Panc1 (cell line): ENCODE measurements around the gene N4BP2L1. TPM values are rescaled to one million over a fixed set of nuclear protein-coding genes. Genes with fewer than 3 reads are reported as not detected.

Experiments
- ATAC-seq: fragments of 200-7000 bp; cut with Tn5 transposase; 2 replicates; pipeline ENCODE4 v1.9.1; 2020; ENCODE audit warnings: mild to moderate bottlenecking, moderate library complexity
- BruUV-seq: library from RNA; stranded (reverse); fragments of 400-500 nt; replicated peaks from 2 replicates; lab custom pipeline; 2021; lab: Mats Ljungman, UMichigan
- CTCF ChIA-PET: fragments of 300-600 bp; sonication (Branson Sonifier 250); formaldehyde crosslinking; loops from one replicate; lab custom pipeline; 2022; ENCODE audit warnings: antibody characterized with exemption; lab: Charles Lee
- POLR2A ChIA-PET: fragments of 300-600 bp; sonication (Branson Sonifier 250); formaldehyde crosslinking; loops from one replicate; lab custom pipeline; 2022; ENCODE audit warnings: antibody characterized with exemption; lab: Charles Lee
- DNase-seq: peaks from one replicate; pipeline ENCODE4 v3.0.0-alpha.2; 2010; ENCODE audit warnings: low read depth, low spot score
- H3K27ac ChIP-seq: 2 replicates; pipeline ENCODE4 v1.5.1; 2011; ENCODE audit warnings: mild to moderate bottlenecking, low read length, inconsistent platforms
- H3K27me3 ChIP-seq: fragments of 200-500 bp; sonication (Bioruptor generic); 2 replicates; pipeline ENCODE4 v1.6.0; 2014; ENCODE audit warnings: low read length, inconsistent platforms; ENCODE audit not compliant: control insufficient read depth, insufficient read depth
- H3K36me3 ChIP-seq: fragments of 200-500 bp; sonication (Bioruptor generic); 2 replicates; pipeline ENCODE4 v1.5.1; 2014; ENCODE audit warnings: inconsistent platforms, mild to moderate bottlenecking, low read length, moderate library complexity; ENCODE audit not compliant: control insufficient read depth, insufficient read depth
- H3K4me1 ChIP-seq: 2 replicates; pipeline ENCODE4 v1.5.1; 2011; ENCODE audit warnings: inconsistent platforms, mild to moderate bottlenecking, low read length, moderate library complexity; ENCODE audit not compliant: control insufficient read depth, insufficient read depth
- H3K4me3 ChIP-seq, 2 experiments: 2 replicates each; pipeline ENCODE4 v1.5.1; 2011 to 2012; ENCODE audit warnings: low read depth in 2 of 2, low read length in 2 of 2, mild to moderate bottlenecking in 2 of 2, inconsistent platforms in 1 of 2, moderate library complexity in 1 of 2
- H3K9me3 ChIP-seq: fragments of 200-500 bp; sonication (Bioruptor generic); 2 replicates; pipeline ENCODE4 v1.5.1; 2014; ENCODE audit warnings: low read depth, mild to moderate bottlenecking, inconsistent platforms, low read length, moderate library complexity; ENCODE audit not compliant: control insufficient read depth, insufficient read depth
- CTCF ChIP-seq: fragments of 450-650 bp; IDR thresholded peaks from 2 replicates; pipeline ENCODE4 v1.5.1; 2017; ENCODE audit warnings: mild to moderate bottlenecking
- POLR2AphosphoS5 ChIP-seq: IDR thresholded peaks from 2 replicates; pipeline ENCODE4 v1.6.1; 2012; ENCODE audit warnings: mild to moderate bottlenecking, low read depth, low read length, moderate library complexity
- REST ChIP-seq, 2 experiments: IDR thresholded peaks; 2 replicates each; pipeline ENCODE4 v1.6.1; 2011 to 2012; ENCODE audit warnings: low read depth in 2 of 2, control low read depth in 1 of 2, low read length in 1 of 2, mild to moderate bottlenecking in 1 of 2, moderate library complexity in 1 of 2; ENCODE audit not compliant: insufficient read depth in 1 of 2
- SIN3A ChIP-seq: IDR thresholded peaks from 2 replicates; pipeline ENCODE4 v1.6.1; 2012; ENCODE audit warnings: low read depth, mild to moderate bottlenecking, low read length, moderate library complexity, borderline replicate concordance; ENCODE audit not compliant: insufficient read depth
- TCF7L2 ChIP-seq: IDR thresholded peaks from 2 replicates; pipeline ENCODE4 v1.6.1; 2011; ENCODE audit warnings: mild to moderate bottlenecking, low read depth, low read length, inconsistent platforms
- in situ Hi-C: cut with HindIII; loops from 2 replicates; pipeline ENCODE4 v1.10.0; 2016; ENCODE audit warnings: low sequenced_read_pairs, low pct_unique_long_range_greater_than_20kb
- intact Hi-C: fragments of 100-400 bp; cut with micrococcal nuclease; formaldehyde crosslinking; loops from one replicate; pipeline ENCODE4 v1.10.0; 2022; ENCODE audit not compliant: unreplicated experiment
- total RNA-seq: library from RNA; stranded (reverse); gene quantifications from one replicate; pipeline ENCODE4 v1.2.1, GENCODE V29; 2021; ENCODE audit not compliant: unreplicated experiment

The N4BP2L1 gene
- total RNA-seq, 1 experiment from 2014 or later, result 1.8 TPM

DNA sequence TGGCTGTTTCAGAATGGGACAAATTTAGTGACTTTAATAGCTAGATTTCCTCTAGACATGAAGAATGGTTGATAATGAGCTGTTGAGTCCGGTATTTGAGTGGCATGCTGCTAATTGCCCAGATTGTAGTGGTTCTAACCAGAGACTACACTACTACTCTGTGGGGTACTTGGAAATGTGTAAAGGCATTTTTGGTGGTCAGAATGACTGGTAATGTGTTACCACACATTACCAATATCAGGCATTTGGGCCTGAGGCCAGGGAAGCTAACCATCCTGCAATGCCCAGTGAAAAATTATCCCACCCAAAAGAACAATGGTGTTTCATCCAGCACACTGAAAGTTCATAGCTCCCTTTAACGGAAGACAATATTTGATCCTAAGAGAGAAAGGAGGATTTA, 17.5 kb upstream of the N4BP2L1 start:
- Histone ChIP-seq H3K36me3 (no peaks in the 10 kb centered on the region), H3K27ac (no peak overlapping the region), H3K27me3 (no peaks in the 10 kb centered on the region), H3K4me3 (no peak overlapping the region), H3K9me3 (no peaks in the 10 kb centered on the region), H3K4me1 (no peaks in the 10 kb centered on the region)
- in situ Hi-C loops (no loop called here), intact Hi-C loops (no loop called here)
- no peak for ATAC-seq
- BruUV-seq, result no TSS peak
- TF ChIP-seq REST (IDR thresholded peaks at IDR 0.05; ENCODE audit: insufficient read depth in 1 of 2, low read depth in 2 of 2, low read length in 1 of 2), result no peak
- no peak for TF ChIP-seq SIN3A
- no peak for TF ChIP-seq TCF7L2
- no peak for TF ChIP-seq POLR2AphosphoS5
- TF ChIP-seq CTCF, result no peak
- ChIA-PET CTCF (no interaction called here), POLR2A (no interaction called here)
- DNase-seq, result no peak

- intact Hi-C loops, result no loop called here
- Histone ChIP-seq H3K9me3 (no peaks in the 10 kb centered on the region), H3K4me1 (no peaks in the 10 kb centered on the region), H3K4me3 (no peak overlapping the region), H3K27ac (no peak overlapping the region), H3K27me3 (no peaks in the 10 kb centered on the region), H3K36me3 (no peaks in the 10 kb centered on the region)
- TF ChIP-seq REST (IDR thresholded peaks at IDR 0.05; ENCODE audit: insufficient read depth in 1 of 2, low read depth in 2 of 2, low read length in 1 of 2) (no peak), POLR2AphosphoS5 (no peak), CTCF (peak; percentile 25), SIN3A (no peak), TCF7L2 (no peak)
- no TSS peak for BruUV-seq
- in situ Hi-C loops, result no loop called here
- CTCF ChIA-PET, result no interaction called here
- no peak for ATAC-seq
- POLR2A ChIA-PET, result no interaction called here
- no peak for DNase-seq
Observed at GRCh38 chr13:32443111-32443510, 15.2 kb upstream of the N4BP2L1 start.
